CD4-positive, alpha-beta T cell treated with Interleukin-12 subunit alpha and Interleukin-12 subunit beta, for 1 hour (primary cell): ENCODE measurements around the gene VWA2.

Experiments
- DNase-seq: peaks from one replicate; pipeline ENCODE4 v3.0.0-alpha.2; 2020

The VWA2 gene

GRCh38 chr10:114276671-114277070 is 37.6 kb downstream of the VWA2 start:
- DNase-seq: no peak

DNA sequence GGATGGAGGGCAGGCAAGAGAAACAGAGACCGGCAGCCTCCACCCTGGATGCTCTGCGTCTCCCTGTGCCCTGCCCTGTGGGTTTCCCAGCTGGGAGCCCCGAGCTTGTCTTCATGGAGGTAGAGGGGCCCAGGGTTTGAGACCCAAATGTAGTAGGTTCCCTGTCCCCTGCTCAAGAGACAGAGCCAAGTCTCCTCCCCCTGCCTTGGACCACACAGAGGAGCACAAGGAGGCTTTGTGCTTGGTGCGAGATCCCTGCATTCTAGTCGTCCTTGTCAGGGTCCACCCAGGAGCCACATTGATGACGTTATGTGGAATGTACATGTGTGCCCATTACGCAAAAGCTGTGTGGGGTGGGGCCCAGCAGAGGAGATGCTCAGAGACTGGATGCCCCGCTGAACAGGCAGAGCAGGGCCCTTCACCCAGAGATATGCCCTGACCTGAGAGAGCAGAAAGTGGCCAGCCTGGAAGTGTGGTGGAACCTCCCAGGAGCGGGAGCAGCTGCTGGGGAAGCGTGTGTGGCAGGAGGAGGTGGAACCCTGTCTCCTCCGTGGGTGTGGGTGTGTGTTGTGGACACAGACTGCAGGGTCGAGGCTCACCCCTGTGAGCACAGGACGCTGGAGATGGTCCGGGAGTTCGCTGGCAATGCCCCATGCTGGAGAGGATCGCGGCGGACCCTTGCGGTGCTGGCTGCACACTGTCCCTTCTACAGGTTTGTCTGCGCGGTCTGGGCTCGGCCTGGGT is 39.3 kb downstream of the VWA2 start:
- DNase-seq: no peak

- no peak for DNase-seq
Observed at GRCh38 chr10:114278884-114279191, 39.8 kb downstream of the VWA2 start.

DNA sequence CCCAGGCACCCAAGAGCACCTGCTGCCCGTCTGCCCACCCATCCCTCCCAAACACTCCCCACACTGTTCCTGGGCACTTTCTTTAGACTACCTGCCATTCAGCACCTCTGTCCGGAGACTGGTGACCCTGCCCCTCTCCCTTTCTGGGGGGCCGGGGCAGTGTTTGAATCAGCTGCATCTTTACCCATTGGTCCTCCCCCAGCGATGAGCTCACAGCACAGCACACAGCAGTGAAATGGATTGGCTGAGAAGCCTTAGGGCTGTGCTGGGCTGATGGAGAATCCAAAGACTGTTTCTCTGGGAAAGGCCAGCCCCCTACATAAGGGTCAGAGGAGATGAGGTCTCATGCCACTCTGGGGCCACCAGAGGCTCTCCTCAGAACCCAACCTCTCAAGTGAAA is 40.2 kb downstream of the VWA2 start:
- DNase-seq: no peak

- no peak for DNase-seq
Observed at GRCh38 chr10:114279901-114280644, 41.0 kb downstream of the VWA2 start.

DNA sequence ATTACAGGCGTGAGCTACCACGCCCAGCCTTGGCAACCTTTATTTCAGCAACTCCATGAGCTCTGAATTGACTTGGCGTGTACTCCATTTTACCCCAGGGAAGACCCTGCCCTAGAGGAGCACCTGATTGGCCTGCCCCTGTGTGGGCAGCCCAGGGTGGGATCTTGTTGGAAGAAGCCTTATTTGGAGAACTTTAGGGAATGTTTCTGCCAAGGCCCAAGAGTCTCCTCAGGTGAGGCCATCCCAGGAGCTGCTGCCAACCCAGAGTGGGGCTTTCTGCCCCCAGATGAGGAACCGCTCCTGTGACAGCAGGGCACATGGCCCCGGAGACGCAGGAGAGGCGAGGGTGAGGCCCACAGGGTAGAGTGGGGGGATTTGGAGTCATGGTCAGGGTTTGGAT is 42.0 kb downstream of the VWA2 start:
- DNase-seq: no peak

DNA sequence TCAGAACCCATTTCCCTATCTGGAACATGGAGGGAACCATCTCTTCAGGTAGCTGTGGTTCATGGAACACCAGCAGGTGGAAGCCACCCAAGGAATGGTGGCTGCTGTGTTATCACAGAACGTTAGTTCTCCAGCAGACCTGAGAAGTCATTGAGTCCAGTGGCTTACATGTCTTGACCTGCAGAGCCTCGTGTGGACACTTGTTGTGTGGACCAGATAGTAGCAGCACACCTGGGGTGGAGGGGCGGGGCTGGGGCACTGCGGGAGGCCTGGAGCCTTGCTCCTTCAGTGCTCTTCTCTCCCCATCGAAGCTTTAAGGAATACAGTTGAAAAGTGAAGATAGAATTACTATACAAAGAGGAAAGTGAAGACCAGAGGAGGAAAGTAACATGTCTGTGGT is 42.4 kb downstream of the VWA2 start:
- DNase-seq: no peak

DNA sequence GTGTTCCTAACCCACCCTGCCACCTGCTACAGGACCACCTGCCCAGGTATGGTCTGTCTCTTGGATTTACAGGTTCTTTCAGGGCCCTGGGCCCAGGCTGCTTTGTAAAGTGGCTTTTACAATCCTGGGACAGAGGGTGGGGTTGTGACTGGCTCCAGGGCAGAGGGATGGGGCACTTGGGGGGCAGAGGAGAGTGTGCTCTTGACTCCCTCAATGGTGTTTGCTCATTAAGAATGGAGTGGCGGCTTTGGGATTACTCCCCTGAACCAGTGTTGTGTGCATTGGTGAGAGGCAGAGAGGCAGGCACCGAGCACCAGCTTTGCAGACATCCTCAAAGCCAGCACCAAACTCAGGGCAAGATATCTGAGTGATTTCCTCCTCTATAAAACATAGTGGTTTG is 43.5 kb downstream of the VWA2 start:
- DNase-seq: no peak

DNA sequence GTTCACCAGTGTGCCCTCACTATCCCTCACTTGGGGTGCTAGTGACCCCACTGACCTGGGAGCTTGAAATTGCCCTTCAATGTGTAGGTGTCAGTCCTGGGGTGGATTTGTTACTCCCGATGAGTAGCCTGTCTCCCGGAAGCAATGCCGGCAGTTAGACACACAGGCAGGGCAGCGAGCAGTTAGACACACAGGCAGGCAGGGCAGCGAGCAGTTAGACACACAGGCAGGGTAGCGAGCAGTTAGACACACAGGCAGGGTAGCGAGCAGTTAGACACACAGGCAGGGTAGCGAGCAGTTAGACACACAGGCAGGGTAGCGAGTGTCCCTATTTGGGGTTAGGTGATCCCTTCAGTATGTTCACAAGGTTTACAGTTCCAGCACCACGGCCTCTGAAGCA is 44.0 kb downstream of the VWA2 start:
- DNase-seq: no peak

DNA sequence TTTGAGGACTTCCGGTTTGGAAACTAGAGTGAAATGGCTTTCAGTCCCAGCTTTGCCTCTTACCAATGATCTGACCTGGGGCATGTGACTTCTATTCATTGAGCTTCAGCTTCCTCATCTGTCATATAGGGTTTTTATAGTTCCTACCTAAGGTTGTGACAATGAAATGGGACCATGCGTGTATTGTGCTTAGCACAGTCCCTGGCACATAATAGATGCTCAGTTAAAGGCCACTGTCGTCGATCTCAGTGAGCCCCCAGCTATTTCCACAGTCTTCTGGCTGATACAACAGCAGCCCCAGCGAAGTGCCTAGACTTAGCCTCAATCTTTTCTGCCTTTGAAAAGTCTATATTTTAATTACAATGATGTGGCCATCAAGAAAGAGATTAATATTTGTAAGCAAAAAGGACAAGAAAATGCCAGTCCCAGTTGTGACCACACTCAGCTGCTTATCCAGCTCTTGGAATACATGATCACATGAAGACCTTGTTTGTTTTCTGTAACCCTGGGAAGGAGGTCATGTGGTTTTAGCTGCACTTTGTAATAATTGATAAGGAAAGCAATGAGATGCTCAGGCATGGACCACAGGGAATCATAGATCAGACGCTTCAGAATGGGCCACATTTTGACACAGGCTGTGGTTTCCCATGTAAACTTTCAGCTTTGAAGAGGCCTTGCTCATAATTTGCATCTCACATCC is 44.6 kb downstream of the VWA2 start:
- DNase-seq: no peak

GRCh38 chr10:114284346-114285071 is 45.5 kb downstream of the VWA2 start:
- no peak for DNase-seq

DNA sequence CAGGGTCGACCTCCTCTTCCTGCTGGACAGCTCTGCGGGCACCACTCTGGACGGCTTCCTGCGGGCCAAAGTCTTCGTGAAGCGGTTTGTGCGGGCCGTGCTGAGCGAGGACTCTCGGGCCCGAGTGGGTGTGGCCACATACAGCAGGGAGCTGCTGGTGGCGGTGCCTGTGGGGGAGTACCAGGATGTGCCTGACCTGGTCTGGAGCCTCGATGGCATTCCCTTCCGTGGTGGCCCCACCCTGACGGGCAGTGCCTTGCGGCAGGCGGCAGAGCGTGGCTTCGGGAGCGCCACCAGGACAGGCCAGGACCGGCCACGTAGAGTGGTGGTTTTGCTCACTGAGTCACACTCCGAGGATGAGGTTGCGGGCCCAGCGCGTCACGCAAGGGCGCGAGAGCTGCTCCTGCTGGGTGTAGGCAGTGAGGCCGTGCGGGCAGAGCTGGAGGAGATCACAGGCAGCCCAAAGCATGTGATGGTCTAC is 46.9 kb downstream of the VWA2 start:
- no peak for DNase-seq

- DNase-seq: no peak
Observed at GRCh38 chr10:114286921-114287320, 47.9 kb downstream of the VWA2 start.

DNA sequence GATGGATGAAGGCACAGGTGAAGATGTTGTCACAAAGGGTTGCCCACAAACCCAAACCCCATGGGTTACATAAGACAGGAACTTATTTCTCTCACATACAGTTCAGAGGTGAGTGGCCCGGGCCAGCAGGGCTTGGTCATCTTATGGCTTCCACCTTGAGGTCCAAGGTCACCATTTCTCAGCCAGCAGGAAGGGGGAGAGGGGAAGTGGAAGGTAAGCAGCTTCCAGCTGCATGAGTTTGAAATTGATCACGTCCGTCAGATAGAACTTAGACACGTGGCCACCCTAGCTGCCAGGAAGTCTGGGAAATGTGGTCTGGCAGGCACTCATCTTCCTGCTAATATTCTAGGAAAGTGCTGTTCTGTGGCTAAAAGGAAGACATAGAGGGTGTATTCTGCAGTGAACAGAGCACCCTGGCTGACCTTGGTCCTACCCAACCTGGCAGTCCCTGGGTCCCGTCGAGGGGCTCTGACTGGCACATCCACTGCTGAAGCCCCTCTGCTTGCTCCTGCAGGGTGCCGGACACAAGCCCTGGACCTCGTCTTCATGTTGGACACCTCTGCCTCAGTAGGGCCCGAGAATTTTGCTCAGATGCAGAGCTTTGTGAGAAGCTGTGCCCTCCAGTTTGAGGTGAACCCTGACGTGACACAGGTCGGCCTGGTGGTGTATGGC is 49.5 kb downstream of the VWA2 start:
- no peak for DNase-seq

DNA sequence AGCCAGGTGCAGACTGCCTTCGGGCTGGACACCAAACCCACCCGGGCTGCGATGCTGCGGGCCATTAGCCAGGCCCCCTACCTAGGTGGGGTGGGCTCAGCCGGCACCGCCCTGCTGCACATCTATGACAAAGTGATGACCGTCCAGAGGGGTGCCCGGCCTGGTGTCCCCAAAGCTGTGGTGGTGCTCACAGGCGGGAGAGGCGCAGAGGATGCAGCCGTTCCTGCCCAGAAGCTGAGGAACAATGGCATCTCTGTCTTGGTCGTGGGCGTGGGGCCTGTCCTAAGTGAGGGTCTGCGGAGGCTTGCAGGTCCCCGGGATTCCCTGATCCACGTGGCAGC is 50.0 kb downstream of the VWA2 start:
- DNase-seq: no peak

DNA sequence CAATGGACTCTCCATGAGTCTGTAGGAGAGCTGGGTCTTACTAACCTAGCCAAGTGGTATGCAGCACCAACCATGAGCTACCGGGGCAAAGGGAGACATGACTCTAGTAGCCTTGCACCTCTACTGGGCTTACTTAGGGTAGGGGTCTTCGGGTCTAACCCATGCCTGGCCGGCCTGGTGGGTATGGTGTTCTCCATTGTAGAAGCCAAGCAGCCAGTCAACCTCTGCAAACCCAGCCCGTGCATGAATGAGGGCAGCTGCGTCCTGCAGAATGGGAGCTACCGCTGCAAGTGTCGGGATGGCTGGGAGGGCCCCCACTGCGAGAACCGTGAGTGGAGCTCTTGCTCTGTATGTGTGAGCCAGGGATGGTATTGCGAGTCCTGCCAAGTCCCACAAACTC is 51.0 kb downstream of the VWA2 start:
- DNase-seq: no peak

GRCh38 chr10:114291076-114291475 is 52.0 kb downstream of the VWA2 start:
- no peak for DNase-seq

- DNase-seq: no peak
Observed at GRCh38 chr10:114291516-114291915, 52.5 kb downstream of the VWA2 start.

DNA sequence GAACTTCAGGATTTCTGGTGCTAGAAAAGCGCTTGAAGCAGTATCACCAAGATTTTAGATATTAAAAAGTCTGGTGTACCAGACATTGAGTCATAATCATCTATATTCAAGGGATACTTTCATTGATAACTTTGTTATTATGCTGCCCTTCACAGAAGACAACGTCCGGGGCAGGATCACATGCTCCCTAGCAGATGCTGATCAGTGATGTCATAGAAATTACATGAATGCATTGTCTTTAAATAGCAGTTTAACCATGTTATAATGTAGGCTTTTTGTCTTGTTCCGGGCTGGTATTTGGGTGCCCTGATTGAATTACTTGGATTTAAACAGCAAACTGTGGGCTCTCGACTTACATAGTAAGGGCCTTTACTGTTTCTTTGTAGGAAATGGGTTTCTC is 54.0 kb downstream of the VWA2 start:
- no peak for DNase-seq

- DNase-seq: no peak
Observed at GRCh38 chr10:114294549-114294948, 55.5 kb downstream of the VWA2 start.

GRCh38 chr10:114295393-114295792 is 56.3 kb downstream of the VWA2 start:
- DNase-seq: no peak

- DNase-seq: no peak
Observed at GRCh38 chr10:114297136-114297705, 58.2 kb downstream of the VWA2 start.
